HepG2 (cell line): Measurements from ENCODE around the gene CCDC85C. TPM values are rescaled to one million over a fixed set of nuclear protein-coding genes. Genes with fewer than 3 reads are reported as not detected.

Experiments used
- ARHGAP35 ChIP-seq: sonication (generic); formaldehyde crosslinking; IDR thresholded peaks from 2 replicates; pipeline ENCODE4 v1.9.0; 2022; ENCODE audit warnings: mild to moderate bottlenecking, inconsistent platforms, moderate library complexity, missing genetic modification reagents, borderline replicate concordance
- ATF7 ChIP-seq, 2 experiments: fragments of 450-650 bp in 1 of 2; sonication (generic) in 1 of 2; formaldehyde crosslinking in 1 of 2; IDR thresholded peaks; 2 replicates each; pipeline versions ENCODE4 v1.4.0 to v1.6.1; 2016 to 2020; ENCODE audit warnings: antibody characterized with exemption in 1 of 2, mild to moderate bottlenecking in 1 of 2, missing genetic modification reagents in 1 of 2
- FOXC1 ChIP-seq: sonication (generic); formaldehyde crosslinking; IDR thresholded peaks from 2 replicates; pipeline ENCODE4 v1.8.0; 2022; ENCODE audit warnings: mild to moderate bottlenecking, missing genetic modification reagents, borderline replicate concordance
- HMG20B ChIP-seq: conservative IDR thresholded peaks from 2 replicates; pipeline ENCODE4 v1.6.1; 2016; ENCODE audit warnings: missing genetic modification reagents, missing compliant biosample characterization
- HOXA3 ChIP-seq: sonication (generic); formaldehyde crosslinking; IDR thresholded peaks from 2 replicates; pipeline ENCODE4 v1.5.0; 2020; ENCODE audit warnings: missing genetic modification reagents
- KAT7 ChIP-seq: IDR thresholded peaks from 2 replicates; pipeline ENCODE4 v1.6.1; 2018; ENCODE audit warnings: borderline replicate concordance, missing compliant biosample characterization
- MAFG ChIP-seq: sonication (generic); formaldehyde crosslinking; IDR thresholded peaks from 2 replicates; pipeline ENCODE4 v1.5.1; 2020; ENCODE audit warnings: mild to moderate bottlenecking, missing genetic modification reagents
- NBN ChIP-seq: fragments of 450-650 bp; conservative IDR thresholded peaks from 2 replicates; pipeline ENCODE4 v1.6.1; 2017
- PRDM15 ChIP-seq: sonication (generic); formaldehyde crosslinking; IDR thresholded peaks from 2 replicates; pipeline ENCODE4 v1.4.0; 2020; ENCODE audit warnings: missing genetic modification reagents
- RNF2 ChIP-seq: fragments of 450-650 bp; conservative IDR thresholded peaks from 2 replicates; pipeline ENCODE4 v1.6.1; 2016; ENCODE audit warnings: low read depth
- TCF12 ChIP-seq, 2 experiments: fragments of 450-650 bp in 1 of 2; sonication (generic) in 1 of 2; formaldehyde crosslinking in 1 of 2; IDR thresholded peaks; 2 replicates each; pipeline versions ENCODE4 v1.6.1 to v1.8.0; 2017 to 2022; ENCODE audit warnings: antibody characterized with exemption in 1 of 2, mild to moderate bottlenecking in 1 of 2, missing genetic modification reagents in 1 of 2, moderate library complexity in 1 of 2
- ZNF460 ChIP-seq: sonication (generic); formaldehyde crosslinking; IDR thresholded peaks from 2 replicates; pipeline ENCODE4 v1.5.1; 2020; ENCODE audit warnings: missing genetic modification reagents, mild to moderate bottlenecking, borderline replicate concordance
- ZNF547 ChIP-seq: sonication (generic); formaldehyde crosslinking; IDR thresholded peaks from 2 replicates; pipeline ENCODE4 v1.5.1; 2020; ENCODE audit warnings: mild to moderate bottlenecking, missing genetic modification reagents
- polyA plus RNA-seq, 8 experiments: library from polyadenylated mRNA; depleted of rRNA in 3 of 8; stranded (reverse) in 7 of 8; unstranded in 1 of 8; fragments of >200 nt; fragmentation: Illumina TruSeq in 4 of 8; extraction: Trizol in 4 of 8; gene quantifications; 2 replicates each; pipeline versions ENCODE4 v1.2.1 to v1.2.3, GENCODE V29; 2011 to 2016; ENCODE audit warnings: low read depth in 4 of 8, missing spikeins in 1 of 8, mixed read lengths in 1 of 8; ENCODE audit not compliant: insufficient read depth in 1 of 8
- total RNA-seq, 5 experiments: library from RNA; depleted of rRNA; stranded (reverse); fragments of >200 nt; fragmentation: Illumina TruSeq; extraction: Trizol; gene quantifications; 2 replicates each; pipeline ENCODE4 v1.2.3, GENCODE V29; 2016; ENCODE audit warnings: low read depth in 1 of 5
- TF ChIP-seq, protein P1 (sequence below): sonication (generic); formaldehyde crosslinking; IDR thresholded peaks from 2 replicates; pipeline ENCODE4 v1.8.0; 2022; ENCODE audit warnings: mild to moderate bottlenecking, missing genetic modification reagents, moderate library complexity
- TF ChIP-seq, protein P2 (sequence below): fragments of 450-650 bp; IDR thresholded peaks from 2 replicates; pipeline ENCODE4 v1.6.1; 2016
- TF ChIP-seq, protein P3 (sequence below): sonication (generic); formaldehyde crosslinking; IDR thresholded peaks from 2 replicates; pipeline ENCODE4 v1.4.0; 2020; ENCODE audit warnings: missing genetic modification reagents

Gene CCDC85C
- total and polyA plus RNA-seq, 2 of the 13 experiments (the other 11 are each of a cell fraction or from before 2014, with no cell fraction given) = 18.8 to 43.8 TPM

DNA sequence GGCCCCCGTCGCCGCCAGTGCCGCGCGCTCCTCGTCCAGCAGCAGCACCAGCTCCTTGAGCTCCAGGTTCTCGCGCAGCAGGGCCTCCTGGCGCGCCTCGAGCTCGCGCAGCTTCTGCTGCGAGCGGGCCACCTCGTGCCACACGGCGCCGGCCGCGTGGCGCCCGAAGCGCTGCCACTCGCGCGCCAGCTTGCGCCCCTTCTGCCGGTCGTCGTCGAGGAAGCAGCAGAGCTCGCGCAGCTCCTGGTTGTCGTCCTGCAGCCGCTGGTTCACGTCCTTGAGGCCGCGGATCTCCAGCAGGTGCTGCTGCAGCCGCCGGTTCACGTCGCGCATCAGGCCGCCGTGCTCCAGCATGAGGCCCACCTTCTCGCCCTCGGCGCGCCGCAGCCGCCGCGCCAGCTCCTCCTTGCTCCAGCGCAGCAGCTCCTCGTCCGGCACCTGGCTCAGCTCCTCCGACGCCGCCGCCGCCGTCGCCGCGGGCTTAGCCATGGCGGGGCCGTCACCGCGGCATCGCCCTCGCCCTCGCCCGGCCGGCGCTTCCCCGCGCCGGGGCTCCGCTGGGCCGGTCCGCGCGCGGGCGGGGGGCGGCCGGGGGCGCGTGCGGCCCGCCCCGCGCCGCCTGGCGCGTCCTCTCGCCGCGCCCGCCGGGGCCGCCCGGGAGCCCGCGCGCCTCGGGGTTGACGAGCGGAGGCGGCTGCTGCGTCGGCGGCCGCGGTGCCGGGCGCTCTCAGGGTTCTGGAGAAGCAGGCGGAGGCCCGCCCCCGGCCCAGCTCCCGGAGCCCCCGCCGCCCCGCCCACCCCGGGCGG lies at the start of gene CCDC85C (continued):
- TF ChIP-seq RNF2 = peak; percentile 100
- TF ChIP-seq MAFG = peak; percentile 81
- peak; percentile 79; the same call in 1 of the 2 replicates for TF ChIP-seq ARHGAP35 (CRISPR knock-in tag)
- TF ChIP-seq TCF12 (IDR thresholded peaks at IDR 0.05) = no peak
- TF ChIP-seq TCF12 (CRISPR knock-in tag; IDR thresholded peaks at IDR 0.05) = peak; percentile 43; the same call in 1 of the 2 replicates
- peak; percentile 80 for TF ChIP-seq PRDM15 (CRISPR knock-in tag)
- no peak for TF ChIP-seq ZNF460 (CRISPR knock-in tag)
- TF ChIP-seq, protein P1, sequence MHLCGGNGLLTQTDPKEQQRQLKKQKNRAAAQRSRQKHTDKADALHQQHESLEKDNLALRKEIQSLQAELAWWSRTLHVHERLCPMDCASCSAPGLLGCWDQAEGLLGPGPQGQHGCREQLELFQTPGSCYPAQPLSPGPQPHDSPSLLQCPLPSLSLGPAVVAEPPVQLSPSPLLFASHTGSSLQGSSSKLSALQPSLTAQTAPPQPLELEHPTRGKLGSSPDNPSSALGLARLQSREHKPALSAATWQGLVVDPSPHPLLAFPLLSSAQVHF (CRISPR knock-in tag) = peak; percentile 98
- no peak for TF ChIP-seq NBN
- TF ChIP-seq, protein P2, sequence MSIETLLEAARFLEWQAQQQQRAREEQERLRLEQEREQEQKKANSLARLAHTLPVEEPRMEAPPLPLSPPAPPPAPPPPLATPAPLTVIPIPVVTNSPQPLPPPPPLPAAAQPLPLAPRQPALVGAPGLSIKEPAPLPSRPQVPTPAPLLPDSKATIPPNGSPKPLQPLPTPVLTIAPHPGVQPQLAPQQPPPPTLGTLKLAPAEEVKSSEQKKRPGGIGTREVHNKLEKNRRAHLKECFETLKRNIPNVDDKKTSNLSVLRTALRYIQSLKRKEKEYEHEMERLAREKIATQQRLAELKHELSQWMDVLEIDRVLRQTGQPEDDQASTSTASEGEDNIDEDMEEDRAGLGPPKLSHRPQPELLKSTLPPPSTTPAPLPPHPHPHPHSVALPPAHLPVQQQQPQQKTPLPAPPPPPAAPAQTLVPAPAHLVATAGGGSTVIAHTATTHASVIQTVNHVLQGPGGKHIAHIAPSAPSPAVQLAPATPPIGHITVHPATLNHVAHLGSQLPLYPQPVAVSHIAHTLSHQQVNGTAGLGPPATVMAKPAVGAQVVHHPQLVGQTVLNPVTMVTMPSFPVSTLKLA = peak; percentile 38; the same call in 1 of the 2 replicates
- TF ChIP-seq KAT7 (CRISPR knock-in tag) = 0 out of 2 replicates have a peak, but pooled peaks have one; percentile 45
- peak; percentile 97 for TF ChIP-seq ZNF547 (CRISPR knock-in tag)
- TF ChIP-seq, protein P3, sequence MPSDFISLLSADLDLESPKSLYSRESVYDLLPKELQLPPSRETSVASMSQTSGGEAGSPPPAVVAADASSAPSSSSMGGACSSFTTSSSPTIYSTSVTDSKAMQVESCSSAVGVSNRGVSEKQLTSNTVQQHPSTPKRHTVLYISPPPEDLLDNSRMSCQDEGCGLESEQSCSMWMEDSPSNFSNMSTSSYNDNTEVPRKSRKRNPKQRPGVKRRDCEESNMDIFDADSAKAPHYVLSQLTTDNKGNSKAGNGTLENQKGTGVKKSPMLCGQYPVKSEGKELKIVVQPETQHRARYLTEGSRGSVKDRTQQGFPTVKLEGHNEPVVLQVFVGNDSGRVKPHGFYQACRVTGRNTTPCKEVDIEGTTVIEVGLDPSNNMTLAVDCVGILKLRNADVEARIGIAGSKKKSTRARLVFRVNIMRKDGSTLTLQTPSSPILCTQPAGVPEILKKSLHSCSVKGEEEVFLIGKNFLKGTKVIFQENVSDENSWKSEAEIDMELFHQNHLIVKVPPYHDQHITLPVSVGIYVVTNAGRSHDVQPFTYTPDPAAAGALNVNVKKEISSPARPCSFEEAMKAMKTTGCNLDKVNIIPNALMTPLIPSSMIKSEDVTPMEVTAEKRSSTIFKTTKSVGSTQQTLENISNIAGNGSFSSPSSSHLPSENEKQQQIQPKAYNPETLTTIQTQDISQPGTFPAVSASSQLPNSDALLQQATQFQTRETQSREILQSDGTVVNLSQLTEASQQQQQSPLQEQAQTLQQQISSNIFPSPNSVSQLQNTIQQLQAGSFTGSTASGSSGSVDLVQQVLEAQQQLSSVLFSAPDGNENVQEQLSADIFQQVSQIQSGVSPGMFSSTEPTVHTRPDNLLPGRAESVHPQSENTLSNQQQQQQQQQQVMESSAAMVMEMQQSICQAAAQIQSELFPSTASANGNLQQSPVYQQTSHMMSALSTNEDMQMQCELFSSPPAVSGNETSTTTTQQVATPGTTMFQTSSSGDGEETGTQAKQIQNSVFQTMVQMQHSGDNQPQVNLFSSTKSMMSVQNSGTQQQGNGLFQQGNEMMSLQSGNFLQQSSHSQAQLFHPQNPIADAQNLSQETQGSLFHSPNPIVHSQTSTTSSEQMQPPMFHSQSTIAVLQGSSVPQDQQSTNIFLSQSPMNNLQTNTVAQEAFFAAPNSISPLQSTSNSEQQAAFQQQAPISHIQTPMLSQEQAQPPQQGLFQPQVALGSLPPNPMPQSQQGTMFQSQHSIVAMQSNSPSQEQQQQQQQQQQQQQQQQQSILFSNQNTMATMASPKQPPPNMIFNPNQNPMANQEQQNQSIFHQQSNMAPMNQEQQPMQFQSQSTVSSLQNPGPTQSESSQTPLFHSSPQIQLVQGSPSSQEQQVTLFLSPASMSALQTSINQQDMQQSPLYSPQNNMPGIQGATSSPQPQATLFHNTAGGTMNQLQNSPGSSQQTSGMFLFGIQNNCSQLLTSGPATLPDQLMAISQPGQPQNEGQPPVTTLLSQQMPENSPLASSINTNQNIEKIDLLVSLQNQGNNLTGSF = peak; percentile 99
- 0 out of 2 replicates have a peak, but pooled peaks have one; percentile 49 for TF ChIP-seq HMG20B
- TF ChIP-seq ATF7 (IDR thresholded peaks at IDR 0.05) = no peak
- 0 out of 2 replicates have a peak, but pooled peaks have one; percentile 53 for TF ChIP-seq ATF7 (CRISPR knock-in tag; IDR thresholded peaks at IDR 0.05)
- TF ChIP-seq FOXC1 (CRISPR knock-in tag) = peak; percentile 98
- TF ChIP-seq HOXA3 = peak; percentile 82
